Measurements from ENCODE around the gene MGST2.
A peak's percentile ranks its signal among the peaks of the same experiment; 100 is the strongest.
"Not testable (repeated sequence)": the region's sequence is repeated elsewhere in the genome, so short reads cannot be mapped to it uniquely, and the experiment has no call there.

MGST2 gene

DNA sequence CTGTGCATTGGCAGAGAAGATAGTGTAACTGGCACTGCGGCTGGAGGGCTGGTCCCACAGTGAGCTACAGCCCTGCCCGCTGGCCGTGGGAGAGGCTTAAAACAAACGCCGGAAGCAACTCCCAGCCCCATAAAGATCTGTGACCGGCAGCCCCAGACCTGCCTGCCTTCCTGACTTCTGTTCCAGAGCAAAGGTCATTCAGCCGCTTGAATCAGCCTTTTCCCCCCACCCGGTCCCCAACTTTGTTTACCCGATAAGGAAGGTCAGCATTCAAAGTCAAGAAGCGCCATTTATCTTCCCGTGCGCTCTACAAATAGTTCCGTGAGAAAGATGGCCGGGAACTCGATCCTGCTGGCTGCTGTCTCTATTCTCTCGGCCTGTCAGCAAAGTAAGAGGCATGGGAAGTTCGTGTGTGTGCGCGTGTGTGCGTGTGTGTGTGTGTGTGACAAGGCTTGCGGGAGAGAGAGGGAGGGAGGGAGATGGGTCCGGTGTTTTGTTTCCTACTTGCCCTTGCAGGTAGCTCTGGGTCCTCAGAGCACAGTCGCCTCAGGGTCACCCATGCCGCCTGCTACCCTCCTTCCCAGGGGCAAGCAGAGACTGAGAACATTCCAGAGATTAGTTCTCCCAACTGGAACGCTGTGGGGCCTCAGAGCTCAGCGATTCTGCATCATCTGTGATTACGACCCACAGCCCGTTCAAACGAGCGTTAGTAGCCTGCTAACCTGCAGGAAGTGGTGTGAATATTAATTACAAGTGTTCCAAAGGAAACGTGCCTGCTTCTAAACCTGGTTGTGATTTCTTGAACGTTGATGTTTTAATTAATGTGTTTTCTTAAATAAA, at the start of gene MGST2:
MGST2 (plus strand) TSS at position 130 of the 840 bp plus-strand sequence; CDS start at position 331, 201 bp downstream.
- DNase-seq, result peak; percentile 16 to 34

DNA sequence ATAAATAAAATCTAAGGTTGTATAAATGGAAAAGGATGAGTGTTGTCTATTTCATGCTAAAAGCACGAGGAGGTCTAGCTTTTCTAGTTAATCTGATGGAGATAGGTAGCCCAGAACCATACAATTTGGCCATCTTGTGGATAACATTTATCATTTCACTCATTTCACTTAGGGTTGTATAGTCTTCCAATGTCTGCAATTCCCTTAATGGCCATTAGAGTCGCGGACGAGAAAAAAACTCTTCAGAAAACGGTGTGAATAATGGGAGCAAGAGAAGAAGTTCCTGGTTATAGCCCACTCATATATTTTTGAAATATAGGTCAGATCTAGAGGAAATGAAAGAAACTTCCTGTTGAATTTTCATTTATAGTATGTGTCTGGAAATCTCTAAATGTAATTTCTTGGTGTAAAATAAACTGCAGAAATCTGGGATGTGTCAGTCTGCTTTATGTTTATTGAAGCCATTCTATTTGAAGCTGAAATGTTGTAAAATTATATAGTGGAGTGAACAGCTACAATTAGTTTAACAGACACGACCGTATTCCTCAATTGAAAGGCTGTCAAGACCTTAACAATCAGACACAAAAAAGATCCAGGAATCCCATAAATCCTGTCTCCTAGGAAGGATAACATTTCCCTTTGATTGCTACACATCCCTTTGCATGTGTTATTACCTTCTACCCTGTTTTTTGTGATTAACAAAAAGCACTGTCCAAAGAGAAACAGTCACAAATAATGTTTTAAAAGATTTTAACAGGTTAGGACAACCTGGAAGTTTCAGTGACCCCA, 47.7 kb upstream of the MGST2 start:
- DNase-seq, result no peak

DNA sequence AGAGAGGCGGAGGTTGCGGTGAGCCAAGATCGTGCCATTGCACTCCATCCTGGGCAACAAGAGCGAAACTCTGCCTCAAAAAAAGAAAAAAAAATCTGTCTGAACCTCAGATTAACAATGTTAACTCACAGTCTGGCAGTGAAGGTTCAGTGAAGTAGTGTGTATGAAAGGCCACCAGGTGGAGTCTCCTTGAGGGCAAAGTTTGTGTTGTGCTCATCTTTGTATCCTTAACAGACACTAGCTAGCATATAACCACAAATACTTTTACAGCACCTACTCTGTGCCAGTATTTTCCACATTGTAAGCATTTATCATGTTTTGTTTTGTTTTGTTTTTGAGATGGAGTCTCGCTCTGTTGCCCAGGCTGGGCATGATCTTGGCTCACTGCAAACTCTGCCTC, 46.0 kb upstream of the MGST2 start:
- no peak for DNase-seq

DNA sequence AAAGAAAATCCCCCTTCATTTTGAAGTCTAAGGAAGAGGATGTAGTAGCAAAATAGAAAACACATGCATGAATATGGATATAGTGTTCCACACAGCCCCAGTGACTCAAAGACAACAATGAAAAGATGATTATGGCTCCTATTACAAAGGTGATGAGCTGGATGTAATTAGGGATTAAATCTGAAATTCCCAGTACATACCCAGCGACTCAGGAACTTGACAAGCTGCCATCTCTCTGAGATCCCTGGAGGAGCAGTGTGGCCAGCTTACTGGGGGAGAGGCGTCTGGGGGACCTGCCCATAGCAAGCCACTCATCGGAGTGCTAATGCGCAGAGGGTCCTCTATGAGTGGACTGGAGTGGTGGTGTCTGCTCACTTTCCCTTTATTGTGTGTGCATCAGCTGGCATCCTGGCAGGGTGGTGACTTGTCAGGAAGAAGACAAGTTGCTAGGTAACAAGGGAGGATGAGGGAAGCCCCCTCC, 42.7 kb upstream of the MGST2 start:
- no peak for DNase-seq

DNA sequence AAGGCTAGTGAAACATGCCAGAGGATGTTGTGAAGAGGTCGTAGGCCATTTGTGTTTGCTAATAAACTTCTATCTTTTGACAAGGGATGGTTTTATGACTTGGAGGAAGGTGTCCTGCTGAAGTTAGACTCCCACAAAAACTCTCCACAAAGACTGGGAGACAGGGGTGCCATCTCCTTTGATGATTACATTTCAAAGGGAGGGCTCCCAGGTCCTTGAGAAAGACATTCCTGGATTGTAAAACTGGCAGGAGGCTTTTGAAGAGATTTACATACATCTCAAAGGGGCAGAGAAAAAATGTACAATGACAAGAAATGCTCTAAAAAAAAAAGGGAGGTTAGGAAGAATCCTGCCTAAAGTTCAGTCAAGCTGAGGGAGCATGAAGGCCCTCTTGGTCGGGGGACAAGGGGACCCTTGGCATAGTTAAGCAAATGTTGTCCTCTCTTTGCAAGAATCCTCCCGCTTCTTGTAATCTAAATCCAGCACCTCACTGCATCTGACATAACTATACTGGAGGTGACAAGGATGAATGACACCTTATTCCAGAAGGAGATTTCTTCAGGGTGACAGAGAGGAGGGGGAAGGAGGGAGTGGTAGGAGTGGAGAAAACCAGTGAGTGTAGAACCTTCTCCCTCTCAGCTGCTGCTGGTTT, 41.1 kb upstream of the MGST2 start:
- DNase-seq, result no peak

DNA sequence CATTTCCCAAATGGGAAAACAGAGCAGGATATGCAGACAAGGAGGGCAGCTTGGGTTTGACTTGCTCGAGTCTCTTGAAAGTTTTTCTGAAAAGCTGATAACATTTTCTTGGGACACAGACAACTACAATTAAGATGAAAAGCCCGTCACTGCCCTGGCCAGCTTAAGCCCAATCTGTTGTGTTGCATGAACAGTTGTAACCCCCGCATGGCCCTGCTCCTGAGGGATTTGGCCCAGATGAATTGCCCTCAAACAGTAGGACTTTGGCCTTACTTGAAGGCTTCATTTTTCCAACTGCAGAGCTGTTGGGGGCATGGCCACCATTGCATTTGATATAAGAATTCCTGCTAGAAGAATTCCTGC, 40.5 kb upstream of the MGST2 start:
- DNase-seq, result no peak

DNA sequence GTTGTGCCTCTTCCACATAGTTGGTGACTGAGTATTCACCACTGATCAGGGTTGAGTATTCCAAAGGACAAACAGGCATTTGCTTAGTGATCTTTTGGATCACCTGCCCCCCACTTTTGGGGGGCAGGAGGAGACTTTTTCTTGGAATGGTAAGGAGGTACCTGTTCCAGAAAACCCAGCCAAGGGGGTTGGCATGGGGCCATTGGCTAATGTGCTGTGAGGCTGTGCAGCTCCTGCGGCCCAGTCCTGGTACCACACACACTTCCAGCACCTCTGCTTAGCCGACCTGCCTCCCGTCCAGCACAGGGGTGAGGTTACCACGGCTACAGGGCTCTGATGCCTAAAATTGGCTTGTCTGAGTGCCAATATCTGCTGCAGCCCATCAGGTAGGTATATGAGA, 40.1 kb upstream of the MGST2 start:
- DNase-seq, result no peak

DNA sequence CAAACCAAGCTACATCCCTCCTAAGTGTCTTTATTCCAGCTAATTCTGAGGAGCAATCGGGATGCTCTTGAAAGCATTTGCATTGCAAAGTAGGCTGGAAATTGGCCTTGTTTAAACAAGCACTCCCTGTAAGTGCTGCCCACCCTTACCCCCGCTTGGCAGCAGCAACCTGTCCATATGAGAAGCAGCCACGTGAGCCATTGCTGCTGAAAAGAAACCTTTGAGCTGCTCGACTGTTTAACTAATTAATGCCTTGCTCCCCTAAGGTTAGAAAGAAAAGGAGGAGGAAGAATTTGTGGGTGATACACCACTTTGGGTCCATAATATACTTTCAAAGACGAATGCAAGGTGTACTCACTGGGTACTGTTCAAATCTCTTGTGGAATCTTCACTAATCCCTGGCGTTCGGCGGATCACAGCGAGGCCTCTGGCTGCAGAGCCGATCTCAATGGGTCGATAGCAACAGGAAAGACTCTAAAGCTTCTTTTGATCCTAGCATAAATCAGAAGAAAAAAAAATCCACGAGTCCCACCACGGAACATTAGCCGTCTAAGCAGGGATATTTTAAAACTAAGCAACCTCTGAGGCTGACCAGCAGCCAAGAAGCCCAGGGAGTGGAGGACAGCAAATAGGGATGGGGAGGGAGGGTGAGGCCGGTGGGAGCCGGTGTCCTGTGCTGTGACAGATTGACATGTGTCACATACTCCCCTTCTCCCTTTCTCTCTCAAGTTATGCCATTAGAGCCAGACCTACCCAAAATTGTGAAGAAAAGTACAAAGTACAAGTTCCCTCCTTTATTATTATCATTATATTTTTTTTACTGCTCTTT, 37.2 kb upstream of the MGST2 start:
- no peak for DNase-seq

DNA sequence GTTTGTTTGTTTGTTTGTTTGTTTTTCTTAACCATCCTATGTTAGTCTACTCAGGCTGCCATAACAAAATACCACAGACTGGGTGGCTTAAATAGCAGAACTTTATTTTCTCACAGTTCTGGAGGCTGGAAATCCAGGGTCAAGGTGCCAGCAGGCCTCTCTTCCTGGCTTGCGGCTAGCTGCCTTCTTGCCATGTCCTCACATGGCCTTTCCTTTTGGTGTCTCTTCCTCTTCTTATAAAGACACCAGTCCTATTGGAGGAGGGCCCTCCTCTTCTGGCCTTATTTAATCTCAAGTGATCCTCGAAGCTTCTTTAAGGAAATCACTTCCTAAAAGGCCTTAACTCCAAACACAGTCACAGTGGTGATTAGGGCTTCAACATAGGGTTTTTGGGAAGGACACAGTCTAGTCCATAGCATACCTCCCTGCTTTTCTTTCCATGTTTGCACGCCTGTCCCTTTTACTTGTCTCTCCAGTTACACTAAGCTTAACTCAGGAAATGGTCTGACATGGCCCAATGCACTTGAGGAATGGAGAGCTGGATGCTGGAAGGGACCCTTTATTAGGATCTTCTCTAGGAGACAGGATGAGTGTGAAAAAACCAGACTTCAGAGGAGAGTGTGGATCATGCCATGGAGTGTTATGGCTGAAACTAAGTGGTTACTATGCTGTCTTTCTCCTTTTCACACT, 36.0 kb upstream of the MGST2 start:
- no peak for DNase-seq

DNA sequence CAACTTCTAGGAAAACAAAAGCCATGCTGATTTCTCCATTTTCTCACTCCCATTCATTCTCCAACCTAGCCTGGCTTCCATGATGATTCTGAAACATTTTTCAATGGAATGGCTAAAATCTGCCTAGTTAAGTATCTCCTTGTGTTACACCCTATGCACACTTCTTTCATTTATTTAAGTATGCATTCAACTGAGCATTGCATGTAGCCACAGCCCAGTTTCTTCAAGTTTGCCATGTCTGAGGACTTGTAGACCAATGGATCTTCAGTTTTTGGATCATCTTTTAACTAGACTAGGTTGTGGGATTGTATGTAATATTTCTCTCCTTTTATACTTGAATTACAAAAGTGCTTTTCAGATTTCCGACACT, 35.5 kb upstream of the MGST2 start:
- DNase-seq, result no peak

DNA sequence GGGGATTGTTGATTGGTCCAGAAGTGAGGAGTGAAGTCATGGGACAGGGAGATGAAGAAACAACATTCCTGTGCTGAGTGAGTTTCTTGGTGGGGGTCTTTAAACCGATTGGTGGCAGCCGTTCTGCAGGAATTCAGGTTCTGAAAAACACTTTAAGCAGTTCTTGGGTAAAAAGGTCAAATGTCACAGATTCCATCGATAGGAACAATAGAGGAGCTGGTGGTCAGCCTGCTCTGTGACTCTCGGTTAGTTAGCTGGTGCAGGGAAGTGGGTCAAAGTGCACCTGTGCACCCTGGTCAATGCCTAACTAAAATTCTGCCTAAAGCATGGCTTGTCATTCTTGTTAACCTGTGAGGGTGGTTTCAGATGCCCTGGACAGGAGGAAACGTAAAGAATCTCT, 34.6 kb upstream of the MGST2 start:
- DNase-seq, result no peak

DNA sequence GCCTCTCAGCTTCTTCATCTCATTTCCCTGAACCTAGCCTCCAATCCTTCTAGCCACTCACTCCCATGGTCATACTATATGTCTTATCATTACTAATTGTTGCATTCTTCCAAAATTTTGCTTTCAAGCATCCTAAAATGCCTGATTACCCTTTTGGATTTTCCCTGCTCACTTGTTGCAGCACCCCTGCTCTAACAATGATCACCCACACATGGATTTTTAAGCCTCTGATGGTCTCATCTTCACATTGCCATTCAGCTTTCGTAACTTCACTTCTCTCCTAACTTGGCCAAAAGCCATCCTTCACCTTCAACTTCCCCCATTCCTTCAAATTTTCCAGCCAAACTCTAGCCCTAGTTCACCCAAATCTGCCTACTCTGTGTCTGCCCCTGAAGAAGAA, 33.8 kb upstream of the MGST2 start:
- no peak for DNase-seq

DNA sequence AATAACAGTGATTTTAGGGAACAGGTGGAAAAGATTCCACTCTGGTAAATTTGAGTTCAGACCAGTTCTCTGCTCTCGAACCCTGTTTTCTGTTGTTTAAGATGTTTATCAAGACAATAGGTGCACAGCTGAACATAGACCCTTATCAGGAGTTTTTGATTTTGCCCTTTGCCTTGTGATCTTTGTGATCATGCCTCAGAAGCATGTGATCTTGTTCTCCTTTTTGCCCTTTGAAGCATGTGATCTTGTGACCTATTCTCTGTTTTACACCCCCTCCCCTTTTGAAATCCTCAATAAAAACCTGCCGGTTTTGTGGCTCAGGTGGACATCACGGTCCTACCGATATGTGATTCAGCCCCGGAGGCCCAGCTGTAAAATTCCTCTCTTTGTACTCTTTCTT, 32.9 kb upstream of the MGST2 start:
- DNase-seq, result not testable (repeated sequence)

DNA sequence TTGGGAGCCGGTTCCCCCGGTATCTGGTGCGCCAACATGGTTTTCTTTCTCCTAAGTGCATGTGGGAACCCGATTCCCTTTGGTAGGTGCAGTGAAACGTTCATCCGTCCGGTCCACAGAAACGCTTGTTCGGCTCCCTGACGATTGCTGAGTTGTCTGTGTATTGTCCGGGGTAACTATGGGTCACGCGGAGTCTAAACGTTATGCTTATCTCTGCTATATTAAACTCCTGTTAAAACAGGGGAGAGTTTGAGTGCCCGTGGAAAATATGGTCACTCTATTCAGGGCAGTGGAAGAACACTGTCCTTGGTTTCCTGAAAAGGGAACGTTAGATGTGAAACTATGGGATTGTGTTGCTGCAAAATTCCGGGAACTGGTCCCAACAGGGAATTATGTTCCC, 32.4 kb upstream of the MGST2 start:
- no peak for DNase-seq

DNA sequence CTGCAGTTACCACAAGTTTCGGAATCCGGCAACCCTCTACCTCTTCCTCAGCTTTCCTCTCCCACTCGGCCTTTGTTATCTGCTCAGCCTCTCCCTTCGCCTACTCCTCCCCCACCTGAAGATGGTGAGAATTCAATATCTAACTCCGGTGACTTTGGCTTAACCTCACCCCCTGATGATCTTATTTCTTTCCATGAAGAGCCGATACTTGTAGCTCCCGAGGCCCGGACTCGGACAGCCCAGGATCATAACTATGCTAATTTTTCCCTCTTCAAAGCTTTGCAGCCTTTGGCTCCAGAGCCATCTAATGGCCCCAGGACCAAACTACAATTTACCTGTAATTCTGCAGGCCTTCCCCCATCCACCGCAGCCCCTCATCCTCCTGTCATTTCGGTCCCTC, 32.0 kb upstream of the MGST2 start:
- no peak for DNase-seq

DNA sequence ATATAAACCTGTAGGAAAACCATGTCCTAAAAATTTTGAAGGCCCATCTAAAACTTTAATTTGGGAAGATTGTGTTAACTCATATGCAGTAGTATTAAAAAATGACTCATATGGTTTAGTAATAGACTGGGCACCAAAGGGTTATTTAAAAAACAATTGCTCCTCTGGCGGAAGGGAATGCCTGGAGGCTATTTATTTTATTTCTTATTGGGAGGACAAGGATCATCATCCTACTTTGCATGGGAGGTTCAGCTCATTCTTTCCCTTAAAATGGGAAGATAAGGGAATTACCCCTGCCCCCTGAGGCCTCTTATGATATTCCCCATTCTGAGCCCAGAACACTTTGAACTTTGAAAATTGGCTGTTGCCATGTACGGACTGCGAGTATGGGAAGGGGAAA, 29.7 kb upstream of the MGST2 start:
- DNase-seq, result no peak

DNA sequence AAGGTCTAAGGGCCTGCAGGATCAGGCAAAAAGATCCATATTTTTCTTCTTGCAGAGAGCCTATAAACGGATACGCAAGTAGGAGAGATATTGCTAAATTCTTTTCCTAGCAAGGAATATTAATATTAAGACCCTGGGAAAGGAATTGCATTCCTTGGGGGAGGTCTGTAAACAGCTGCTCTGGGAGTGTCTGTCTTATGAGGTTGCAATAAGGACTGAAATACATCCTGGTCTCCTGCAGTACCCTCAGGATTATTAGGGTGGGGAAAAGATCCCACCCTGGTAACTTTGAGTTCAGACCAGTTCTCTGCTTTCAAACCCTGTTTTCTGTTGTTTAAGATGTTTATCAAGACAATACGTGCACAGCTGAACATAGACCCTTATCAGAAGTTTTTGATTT, 27.3 kb upstream of the MGST2 start:
- not testable (repeated sequence) for DNase-seq

DNA sequence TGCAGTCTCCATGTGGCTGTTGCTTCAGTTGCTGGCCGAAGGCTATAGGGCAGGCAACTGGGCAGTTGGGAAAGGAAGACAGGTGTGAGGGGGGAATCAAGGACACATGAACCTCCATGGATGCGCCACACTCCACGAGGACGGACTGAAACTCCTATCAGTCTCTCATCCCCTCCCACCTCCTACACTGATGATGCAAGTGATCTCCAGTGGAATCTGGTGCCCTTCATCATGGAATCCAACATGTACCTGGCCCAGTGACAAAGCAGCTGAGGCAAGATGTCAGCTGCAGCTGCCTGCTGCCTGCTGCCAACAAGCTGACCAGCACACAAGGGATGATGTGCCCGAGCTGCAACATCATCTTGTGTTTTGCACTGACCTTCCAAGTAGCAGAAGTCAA, 26.0 kb upstream of the MGST2 start:
- no peak for DNase-seq

DNA sequence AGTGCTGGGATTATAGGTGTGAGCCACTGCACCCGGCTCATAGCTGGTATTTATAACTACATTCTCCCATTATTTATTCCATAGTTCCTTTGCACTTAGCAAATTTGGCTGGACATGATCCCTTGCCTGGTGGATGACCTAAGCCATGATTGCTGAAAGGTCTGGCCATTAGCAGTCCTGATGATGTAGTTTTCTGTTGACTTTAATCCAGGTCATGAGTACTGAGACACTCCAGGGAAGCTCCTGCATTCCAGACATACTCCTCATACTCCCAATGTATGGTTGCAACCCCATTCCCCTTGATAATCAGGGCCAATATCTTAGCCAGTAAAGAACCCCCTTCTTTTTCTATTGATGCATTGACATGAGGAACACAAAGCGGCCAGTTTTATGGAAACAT, 24.4 kb upstream of the MGST2 start:
- DNase-seq, result no peak

DNA sequence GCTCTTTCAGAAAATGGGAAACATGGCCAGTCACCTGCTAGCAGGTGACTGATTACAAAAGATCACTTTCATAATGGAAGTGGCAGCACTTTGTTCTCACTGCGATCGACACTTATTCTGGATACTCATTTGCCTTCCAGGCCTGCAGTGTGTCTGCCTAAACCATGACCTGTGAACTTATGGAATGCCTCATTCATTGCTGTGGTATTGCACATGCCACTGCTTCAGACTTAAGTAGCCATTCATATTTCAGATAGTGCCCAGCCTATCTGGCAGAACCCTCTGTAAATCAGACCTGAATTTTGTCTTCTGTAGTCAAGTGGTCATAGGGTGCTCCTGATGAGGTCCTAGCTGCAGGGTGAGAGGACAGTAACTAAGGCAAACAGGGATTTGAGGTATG, 23.3 kb upstream of the MGST2 start:
- no peak for DNase-seq

DNA sequence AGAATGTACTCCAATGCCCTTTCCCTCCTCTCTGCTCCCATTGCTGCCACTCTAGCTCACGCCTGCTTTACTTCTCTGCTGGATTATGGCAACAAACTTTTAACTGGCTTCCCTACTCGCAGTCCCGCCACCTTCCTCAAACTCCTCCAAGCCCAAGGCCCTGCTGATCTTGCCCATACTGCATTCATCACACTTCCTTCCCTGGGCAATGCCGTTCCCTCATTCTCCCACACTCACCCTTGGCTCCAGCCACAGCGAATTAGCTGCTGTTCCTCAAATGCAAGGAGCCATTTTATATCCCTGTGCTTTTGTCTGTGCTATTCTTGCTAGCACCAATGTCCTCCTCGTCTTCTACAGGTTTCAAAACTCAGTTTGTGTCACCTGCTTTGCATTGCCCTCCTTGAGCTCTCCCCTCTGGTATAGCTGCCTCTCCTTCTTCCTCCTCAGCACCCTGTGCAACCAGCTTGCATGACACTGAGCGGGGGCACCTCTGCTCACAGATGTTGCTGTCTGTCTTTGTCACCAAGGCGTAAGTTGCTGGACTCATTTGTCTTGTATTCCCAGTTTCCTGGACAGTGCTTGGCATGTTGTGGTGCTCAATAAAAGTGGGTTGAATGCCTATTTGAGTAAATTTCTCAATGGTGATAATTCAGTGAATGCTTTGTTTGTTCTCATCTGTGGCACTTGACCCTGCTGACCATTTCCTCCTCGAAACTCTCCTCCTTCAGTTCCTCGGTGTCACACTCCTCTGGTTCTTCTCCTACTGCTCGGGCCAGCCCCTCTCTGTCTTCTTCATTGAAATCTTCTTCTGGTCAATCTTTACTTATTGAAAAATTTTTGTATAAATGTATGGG, 22.4 kb upstream of the MGST2 start:
- DNase-seq, result no peak
